Measurements from ENCODE around the gene MTM1. TPM values are rescaled to one million over a fixed set of nuclear protein-coding genes. Genes with fewer than 3 reads are reported as not detected.

The MTM1 gene
- total and polyA plus RNA-seq, 2 donors (not counting 1 experiment from before 2014, with no cell fraction given): 8.7 to 29.8 TPM

DNA sequence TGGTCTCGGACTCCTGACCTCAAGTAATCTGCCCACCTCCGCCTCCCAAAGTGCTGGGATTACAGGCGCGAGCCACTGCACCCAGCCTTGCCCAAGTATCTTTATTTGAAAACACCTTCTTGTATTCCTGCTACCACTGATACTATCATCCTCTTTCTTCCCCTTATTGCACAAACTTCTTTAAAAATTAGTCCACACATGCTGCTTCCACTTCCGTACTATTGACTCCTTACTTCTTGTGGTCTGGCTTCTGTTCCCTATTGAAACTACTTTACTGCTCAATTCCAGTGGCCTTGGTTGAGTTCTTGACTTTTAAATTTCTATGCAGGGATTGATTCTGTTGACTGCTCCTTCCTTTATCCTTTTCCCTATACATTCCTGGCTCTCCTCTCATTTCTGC, 38.8 kb downstream of the MTM1 start:
- Histone ChIP-seq H3K4me3 (ENCODE audit: control extremely low read depth in 1 of 5, extremely low read depth in 1 of 5, insufficient read depth in 1 of 5, low read depth in 2 of 5, low read length in 4 of 5) (no peak overlapping the region), H3K79me2 (ENCODE audit: control insufficient read depth, insufficient read depth, low read length) (no peaks in the 10 kb centered on the region), H3K4me1 (ENCODE audit: control insufficient read depth in 2 of 2, insufficient read depth in 2 of 2, low read length in 2 of 2) (no peaks in the 10 kb centered on the region), H2AFZ (ENCODE audit: insufficient read depth, low read depth, low read length, poor library complexity, severe bottlenecking) (no peak overlapping the region), H3K36me3 (replicated peaks in 1 of 2; ENCODE audit: control extremely low read depth in 1 of 2, control insufficient read depth in 1 of 2, extremely low read depth in 1 of 2, insufficient read depth in 2 of 2, low read length in 1 of 2) (peaks cover 0 to 31% of the 10 kb centered on the region in 2 experiments), H3K27ac (ENCODE audit: low read length in 2 of 2) (no peak overlapping the region), H3K9ac (ENCODE audit: low read length) (no peak overlapping the region), H3K4me2 (replicated peaks; ENCODE audit: low read depth, low read length, poor library complexity, severe bottlenecking) (no peak overlapping the region), H3K27me3 (replicated peaks in 1 of 4; ENCODE audit: control extremely low read depth in 1 of 4, control insufficient read depth in 3 of 4, insufficient read depth in 4 of 4, low read length in 3 of 4) (no peaks in the 10 kb centered on the region), H3K9me3 (ENCODE audit: control extremely low read depth in 1 of 3, control insufficient read depth in 2 of 3, insufficient read depth in 1 of 3, low read length in 2 of 3) (no peaks in the 10 kb centered on the region), H4K20me1 (ENCODE audit: control insufficient read depth, insufficient read depth, low read length, poor library complexity, severe bottlenecking) (no peaks in the 10 kb centered on the region)
- Mint-ChIP-seq H3K9me3 (ENCODE audit: insufficient read depth) (no peaks in the 10 kb centered on the region), H3K27me3 (no peaks in the 10 kb centered on the region), H3K27ac (peak overlapping the region; percentile 53), H3K4me1 (peaks cover 3% of the 10 kb centered on the region), H3K4me3 (no peak overlapping the region)
- intact Hi-C loops (cut with micrococcal nuclease): no loop called here
- WGBS (ENCODE audit: insufficient coverage): 85% methylated on average over 3 of the region's 5 CpGs
- ChIA-PET POLR2A (no interaction called here), CTCF (no interaction called here)
- TF ChIP-seq CTCF (IDR thresholded peaks at IDR 0.05) (no peak), EZH2 (IDR thresholded peaks at IDR 0.05; ENCODE audit: borderline replicate concordance, insufficient read depth, low read depth, low read length, poor library complexity, severe bottlenecking) (no peak)
- DNase-seq: no peak
- ATAC-seq (ENCODE audit: low read depth): no peak

GRCh38 chrX:150610043-150610442, 41.6 kb downstream of the MTM1 start:
- peaks cover 0 to 27% of the 10 kb centered on the region in 2 experiments for H3K36me3 ChIP-seq (replicated peaks in 1 of 2; ENCODE audit: control extremely low read depth in 1 of 2, control insufficient read depth in 1 of 2, extremely low read depth in 1 of 2, insufficient read depth in 2 of 2, low read length in 1 of 2)
- H3K4me2 ChIP-seq (replicated peaks; ENCODE audit: low read depth, low read length, poor library complexity, severe bottlenecking): no peak overlapping the region
- ChIA-PET CTCF (no interaction called here), POLR2A (no interaction called here)
- no peaks in the 10 kb centered on the region for H3K4me1 ChIP-seq (ENCODE audit: control insufficient read depth in 2 of 2, insufficient read depth in 2 of 2, low read length in 2 of 2)
- no peak overlapping the region for H3K27ac ChIP-seq (ENCODE audit: low read length in 2 of 2)
- no peaks in the 10 kb centered on the region for H3K27me3 Mint-ChIP-seq
- H3K27ac Mint-ChIP-seq: no peak overlapping the region
- H3K9me3 ChIP-seq (ENCODE audit: control extremely low read depth in 1 of 3, control insufficient read depth in 2 of 3, insufficient read depth in 1 of 3, low read length in 2 of 3): no peaks in the 10 kb centered on the region
- H2AFZ ChIP-seq (ENCODE audit: insufficient read depth, low read depth, low read length, poor library complexity, severe bottlenecking): no peak overlapping the region
- H3K4me3 ChIP-seq (ENCODE audit: control extremely low read depth in 1 of 5, extremely low read depth in 1 of 5, insufficient read depth in 1 of 5, low read depth in 2 of 5, low read length in 4 of 5): no peak overlapping the region
- DNase-seq: no peak
- no peak for ATAC-seq (ENCODE audit: low read depth)
- H3K9me3 Mint-ChIP-seq (ENCODE audit: insufficient read depth): no peaks in the 10 kb centered on the region
- no peak overlapping the region for H3K4me3 Mint-ChIP-seq
- H3K9ac ChIP-seq (ENCODE audit: low read length): no peak overlapping the region
- H4K20me1 ChIP-seq (ENCODE audit: control insufficient read depth, insufficient read depth, low read length, poor library complexity, severe bottlenecking): no peaks in the 10 kb centered on the region
- no peak for TF ChIP-seq CTCF (IDR thresholded peaks at IDR 0.05)
- H3K27me3 ChIP-seq (replicated peaks in 1 of 4; ENCODE audit: control extremely low read depth in 1 of 4, control insufficient read depth in 3 of 4, insufficient read depth in 4 of 4, low read length in 3 of 4): no peaks in the 10 kb centered on the region
- no peaks in the 10 kb centered on the region for H3K79me2 ChIP-seq (ENCODE audit: control insufficient read depth, insufficient read depth, low read length)
- intact Hi-C loops (cut with micrococcal nuclease): no loop called here
- peaks cover 3% of the 10 kb centered on the region for H3K4me1 Mint-ChIP-seq

Data from B cell (primary cell).